Esophagus muscularis mucosa (tissue), 3 donors: ENCODE measurements around the gene TAF5.
"Not testable (repeated sequence)": the region's sequence is repeated elsewhere in the genome, so short reads cannot be mapped to it uniquely, and the experiment has no call there.

ENCODE experiments used
- EP300 ChIP-seq: sonication (generic); formaldehyde crosslinking; IDR thresholded peaks from one replicate; pipeline ENCODE4 v1.6.1; 2017; ENCODE audit warnings: antibody characterized with exemption
- TF ChIP-seq, protein P1 (sequence below), 3 experiments: fragments of 200-600 bp in 2 of 3; fragments of 450-650 bp in 1 of 3; sonication (generic) in 2 of 3; IDR thresholded peaks; one replicate each; pipeline ENCODE4 v1.5.1; 2017 to 2019; ENCODE audit warnings: antibody characterized with exemption in 3 of 3, mild to moderate bottlenecking in 2 of 3, moderate library complexity in 1 of 3

DNA sequence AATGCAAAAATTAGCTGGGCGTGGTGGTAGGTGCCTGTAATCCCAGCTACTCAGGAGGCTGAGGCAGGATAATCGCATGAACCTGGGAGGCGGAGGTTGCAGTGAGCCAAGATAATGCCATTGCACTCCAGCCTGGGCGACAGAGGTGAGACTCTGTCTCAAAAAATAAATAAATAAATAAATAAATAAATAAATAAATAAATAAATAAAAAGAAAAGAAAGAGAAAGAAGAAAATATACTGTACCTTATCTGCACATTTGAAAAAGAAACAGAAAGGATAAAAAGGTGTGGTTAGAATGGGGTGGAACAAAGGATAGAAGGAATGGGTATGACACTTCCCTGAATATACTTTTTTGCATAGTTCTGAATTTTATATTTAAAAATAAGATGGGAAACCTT, 8.3 kb upstream of the TAF5 start:
- TF ChIP-seq, protein P1, sequence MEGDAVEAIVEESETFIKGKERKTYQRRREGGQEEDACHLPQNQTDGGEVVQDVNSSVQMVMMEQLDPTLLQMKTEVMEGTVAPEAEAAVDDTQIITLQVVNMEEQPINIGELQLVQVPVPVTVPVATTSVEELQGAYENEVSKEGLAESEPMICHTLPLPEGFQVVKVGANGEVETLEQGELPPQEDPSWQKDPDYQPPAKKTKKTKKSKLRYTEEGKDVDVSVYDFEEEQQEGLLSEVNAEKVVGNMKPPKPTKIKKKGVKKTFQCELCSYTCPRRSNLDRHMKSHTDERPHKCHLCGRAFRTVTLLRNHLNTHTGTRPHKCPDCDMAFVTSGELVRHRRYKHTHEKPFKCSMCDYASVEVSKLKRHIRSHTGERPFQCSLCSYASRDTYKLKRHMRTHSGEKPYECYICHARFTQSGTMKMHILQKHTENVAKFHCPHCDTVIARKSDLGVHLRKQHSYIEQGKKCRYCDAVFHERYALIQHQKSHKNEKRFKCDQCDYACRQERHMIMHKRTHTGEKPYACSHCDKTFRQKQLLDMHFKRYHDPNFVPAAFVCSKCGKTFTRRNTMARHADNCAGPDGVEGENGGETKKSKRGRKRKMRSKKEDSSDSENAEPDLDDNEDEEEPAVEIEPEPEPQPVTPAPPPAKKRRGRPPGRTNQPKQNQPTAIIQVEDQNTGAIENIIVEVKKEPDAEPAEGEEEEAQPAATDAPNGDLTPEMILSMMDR (IDR thresholded peaks at IDR 0.05), result not testable (repeated sequence)
- not testable (repeated sequence) for TF ChIP-seq EP300
